T1000 (cell line): ENCODE measurements around the gene NMUR1.

ENCODE experiments used
- DNase-seq: peaks from one replicate; lab custom pipeline; 2025; ENCODE audit warnings: mixed read lengths; lab: John Stamatoyannopoulos, UW

Gene NMUR1

DNA sequence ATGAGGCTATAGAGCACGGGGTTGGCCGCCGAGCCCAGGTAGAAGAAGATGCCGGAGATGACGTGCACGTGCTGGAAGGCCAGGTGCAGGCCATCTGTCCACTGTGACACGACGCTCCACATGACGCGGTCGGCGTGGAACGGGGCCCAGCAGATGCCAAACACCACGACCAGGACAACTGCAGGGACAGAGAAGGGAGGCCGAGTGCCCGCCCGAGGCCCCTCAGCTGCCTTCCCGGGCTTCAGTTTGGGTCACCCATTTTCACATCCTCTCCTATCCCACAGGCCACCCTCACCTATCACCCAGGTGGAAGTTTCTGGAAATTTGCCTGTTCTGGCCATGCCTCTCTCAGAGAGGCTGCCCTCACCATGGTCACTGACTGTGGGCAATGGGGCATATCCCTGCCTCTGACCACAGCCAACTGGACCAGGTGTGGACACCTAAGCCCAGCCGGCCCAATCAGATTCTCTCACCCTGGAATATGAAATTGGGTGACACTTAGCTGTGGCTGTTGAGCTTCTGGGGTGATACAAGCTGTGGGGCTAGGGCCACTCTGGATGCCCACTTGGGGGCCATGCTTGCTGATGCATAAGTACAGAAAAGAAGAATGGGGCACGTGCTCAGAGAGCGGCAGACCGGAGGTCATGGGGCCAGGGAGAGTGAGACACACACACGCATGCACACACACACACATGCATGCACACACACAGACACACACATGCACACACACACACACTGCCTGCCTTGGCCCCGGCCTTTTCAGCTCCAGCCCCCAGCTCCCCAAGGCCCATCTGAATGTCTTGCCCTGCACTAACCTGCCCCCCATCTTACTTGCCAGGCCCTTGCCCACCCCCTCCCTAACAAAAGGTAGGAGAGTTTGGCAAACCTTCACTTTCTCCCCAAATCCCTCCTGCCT lies 4.7 kb downstream of the NMUR1 start:
- no peak for DNase-seq

DNA sequence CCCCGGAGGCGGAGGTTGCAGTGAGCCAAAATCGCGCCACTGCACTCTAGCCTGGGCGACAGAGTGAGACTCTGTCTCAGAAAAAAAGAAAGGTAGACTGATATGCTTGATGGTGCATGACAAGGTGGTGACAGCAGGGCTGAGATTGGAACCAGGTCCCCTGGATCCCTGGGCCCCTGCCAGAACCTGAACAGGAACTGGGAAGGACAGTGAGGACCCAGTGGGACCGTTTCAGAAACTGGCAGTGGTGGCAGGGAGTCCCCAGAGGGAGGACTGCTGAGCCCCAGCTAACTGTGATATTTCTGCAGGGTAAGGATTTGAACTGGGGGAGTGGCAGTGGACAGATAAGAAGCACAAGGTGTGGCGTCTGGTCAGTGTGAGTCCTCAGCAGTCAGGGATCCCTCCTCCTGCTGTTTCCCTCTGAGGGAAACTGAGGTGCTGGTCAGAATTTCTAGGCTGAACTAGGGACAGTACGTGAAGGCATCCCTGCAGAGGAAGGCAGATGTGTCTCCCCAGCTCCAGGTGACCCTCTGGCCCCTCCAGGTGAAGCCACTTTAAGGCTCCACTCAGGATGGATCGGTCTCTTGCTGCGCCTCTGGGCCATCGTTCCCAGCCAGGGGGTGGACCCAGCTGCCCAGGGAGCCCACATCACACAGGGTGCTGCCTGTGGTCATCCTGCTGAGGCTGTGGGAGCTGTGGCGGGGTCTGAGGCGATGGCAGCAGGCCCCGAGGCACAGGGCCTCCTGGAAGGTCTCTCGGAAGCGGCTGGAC lies 5.6 kb downstream of the NMUR1 start:
- no peak for DNase-seq

DNA sequence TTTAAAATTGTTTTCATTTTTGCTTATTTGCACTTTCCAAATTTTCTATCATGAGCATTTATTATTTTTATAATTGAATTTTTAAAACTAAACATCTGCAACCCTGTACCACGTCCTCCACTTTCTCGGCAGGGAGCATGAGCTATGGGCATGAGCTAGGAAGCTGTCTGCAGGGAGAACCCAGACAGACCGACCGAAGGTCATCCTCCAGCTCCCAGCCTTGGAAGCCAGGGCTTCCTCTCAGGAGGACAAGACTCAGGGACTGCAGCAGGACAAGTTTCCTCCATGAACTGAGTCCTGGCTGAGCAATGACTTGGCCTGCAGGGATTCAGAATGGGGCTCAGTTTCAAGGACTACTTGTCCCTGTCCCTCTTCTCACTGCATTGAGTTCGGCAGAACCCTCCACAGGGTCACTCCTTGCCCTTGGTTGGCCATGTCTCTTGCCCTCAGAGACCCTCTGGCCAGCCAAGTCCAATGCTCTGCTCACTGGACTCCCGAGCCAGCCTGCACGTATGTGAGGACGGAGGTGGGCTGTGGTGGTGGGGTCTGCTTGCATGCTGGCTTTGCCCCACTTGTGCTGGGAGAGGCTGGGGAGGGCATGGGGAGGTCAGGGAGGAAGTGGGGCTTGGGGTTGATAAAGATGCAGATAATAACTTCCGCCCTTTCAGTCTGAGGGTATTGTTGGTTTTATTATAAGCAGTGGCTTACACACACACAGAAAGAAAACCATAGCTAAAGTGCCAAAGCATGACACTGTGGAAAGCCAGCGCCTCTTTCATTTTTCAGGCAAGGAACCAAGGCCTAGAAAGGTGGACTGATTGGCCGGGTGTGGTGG lies 6.6 kb downstream of the NMUR1 start:
- DNase-seq: no peak

DNA sequence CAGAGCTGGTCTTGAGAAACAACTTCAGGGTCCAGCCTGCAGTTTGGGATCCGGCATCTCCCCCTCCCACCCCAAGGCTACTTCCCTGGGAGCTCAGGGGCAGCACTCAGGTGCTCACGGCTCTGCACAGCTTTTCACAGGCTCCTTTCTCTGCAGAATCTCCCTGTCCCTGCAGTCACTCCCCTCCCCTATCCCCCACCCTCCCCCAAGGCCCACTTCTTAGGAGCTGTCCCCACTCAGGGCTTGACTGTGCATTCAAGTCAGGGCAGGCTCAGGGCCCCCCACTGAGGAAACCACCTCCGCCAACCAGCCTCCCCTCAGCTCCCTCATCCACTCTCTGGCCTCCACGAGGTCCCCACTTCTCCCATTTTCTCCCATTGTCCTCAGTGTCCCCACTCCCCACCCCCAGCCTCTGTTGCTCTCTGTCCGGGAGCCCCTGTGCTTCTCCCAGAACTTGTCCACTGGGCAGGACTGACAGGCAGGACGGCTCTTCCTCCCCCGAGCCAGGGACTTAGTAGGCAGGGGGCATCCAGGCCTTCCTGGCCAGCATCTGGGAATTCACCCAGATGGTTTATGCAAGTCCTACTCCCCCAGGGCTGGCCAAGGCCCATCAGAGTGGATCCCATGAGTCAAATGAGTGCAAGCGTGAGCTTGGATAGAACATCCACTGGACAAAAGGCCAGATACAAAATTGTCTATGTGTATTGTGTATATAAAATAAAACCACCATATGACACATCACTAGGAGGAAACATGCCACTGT lies 7.6 kb downstream of the NMUR1 start:
- no peak for DNase-seq

DNA sequence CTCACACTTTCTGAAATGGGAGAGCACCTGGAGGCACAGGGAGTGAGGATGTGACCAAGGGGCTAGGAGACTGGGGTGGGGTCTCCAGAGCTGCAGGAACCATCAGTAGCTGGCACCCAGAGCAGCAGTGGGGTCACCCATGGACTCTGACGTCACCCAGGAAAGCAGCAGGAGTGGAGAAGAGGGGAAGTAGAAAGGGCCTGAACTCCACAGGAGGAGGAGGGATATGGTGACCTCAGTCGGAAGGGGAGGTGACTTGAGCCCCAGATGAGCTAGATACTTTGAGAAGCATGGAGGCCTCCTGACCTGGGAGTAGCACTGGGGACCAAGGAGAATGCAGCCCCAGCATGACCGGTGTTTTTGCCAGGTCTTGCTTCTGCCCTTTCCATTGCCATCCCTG lies 8.8 kb downstream of the NMUR1 start:
- DNase-seq: no peak

DNA sequence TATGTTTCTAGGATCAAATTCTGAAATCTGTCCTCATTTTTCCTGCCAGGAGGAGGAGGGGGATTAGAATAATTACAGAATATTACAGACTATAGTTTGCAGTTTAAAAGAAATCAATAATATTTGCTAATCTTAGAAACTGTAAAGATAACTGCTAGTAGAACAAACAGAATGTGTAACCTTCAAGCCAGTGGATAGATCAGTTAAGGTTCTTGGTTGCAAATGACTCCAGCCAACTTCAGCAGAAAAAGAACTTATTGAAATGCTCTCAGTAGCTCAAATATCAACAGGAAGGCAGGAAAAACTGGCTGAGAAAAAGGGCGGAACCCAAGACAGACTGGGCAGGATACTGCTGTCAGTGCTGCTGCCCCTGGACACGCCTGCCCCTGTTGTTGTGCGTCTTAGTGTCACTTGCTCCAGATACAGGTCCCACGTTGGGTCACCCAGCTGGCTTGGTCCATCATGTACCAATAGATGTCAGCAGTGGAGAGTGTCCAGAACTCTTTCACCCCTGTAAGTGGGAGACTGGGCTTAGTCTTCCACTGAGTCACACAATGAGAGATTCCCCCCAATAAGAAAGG lies 10.2 kb downstream of the NMUR1 start:
- DNase-seq: no peak

DNA sequence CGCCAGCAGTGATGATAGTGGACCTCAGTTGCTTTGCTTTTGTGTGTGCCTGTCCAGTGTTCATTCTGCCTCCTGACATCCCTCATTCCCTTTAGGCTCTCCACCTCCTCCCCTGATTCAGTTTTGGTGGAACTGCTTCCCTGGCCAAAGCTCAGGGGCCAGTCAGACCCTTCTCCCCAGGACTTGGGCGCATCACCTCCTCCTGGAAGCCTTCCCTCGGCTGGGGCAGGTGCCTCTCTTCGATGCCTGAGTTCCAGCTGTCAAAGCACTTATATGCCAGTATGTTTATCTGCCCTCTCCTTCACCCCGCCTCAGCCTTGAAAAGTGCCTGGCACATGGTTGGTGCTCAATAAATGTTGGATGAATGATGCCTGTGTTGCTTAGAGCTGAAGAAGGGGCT lies 11.5 kb downstream of the NMUR1 start:
- DNase-seq: no peak

DNA sequence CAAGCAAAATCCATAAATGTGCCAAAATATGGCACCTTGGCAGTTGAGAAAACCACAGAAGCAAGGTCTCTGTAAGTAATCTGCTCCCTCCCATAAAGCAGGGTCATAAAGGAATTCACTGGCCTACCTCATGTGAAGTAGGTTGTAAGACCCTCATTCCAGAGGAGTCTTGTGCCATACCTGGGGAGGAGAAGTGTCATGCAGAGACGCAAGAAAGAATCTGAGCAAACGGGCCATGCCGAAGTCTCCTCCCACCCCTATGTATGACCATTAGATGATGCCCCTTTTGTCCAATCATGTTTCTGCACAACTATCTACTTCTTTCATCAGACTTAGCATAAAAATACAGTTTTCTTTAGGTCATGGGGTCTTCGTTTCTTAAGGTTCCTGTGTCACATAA lies 14.6 kb downstream of the NMUR1 start:
- DNase-seq: no peak

DNA sequence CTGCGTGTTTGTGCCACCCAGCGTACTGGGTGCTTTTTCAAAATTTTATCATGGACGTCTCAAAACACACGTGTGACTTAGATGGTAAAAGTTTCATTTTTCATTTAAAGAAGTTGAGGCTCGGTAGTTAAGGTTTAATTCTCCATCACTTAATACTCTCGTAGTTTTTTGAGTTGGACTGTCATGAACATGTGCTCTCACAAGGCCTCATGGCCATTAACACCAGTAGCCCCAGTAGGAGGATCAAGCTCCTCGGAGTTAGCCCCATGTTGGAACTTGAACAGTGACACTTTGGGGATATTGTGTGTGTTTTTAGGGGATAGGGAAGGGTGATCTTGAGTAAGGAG lies 15.3 kb downstream of the NMUR1 start:
- DNase-seq: no peak

DNA sequence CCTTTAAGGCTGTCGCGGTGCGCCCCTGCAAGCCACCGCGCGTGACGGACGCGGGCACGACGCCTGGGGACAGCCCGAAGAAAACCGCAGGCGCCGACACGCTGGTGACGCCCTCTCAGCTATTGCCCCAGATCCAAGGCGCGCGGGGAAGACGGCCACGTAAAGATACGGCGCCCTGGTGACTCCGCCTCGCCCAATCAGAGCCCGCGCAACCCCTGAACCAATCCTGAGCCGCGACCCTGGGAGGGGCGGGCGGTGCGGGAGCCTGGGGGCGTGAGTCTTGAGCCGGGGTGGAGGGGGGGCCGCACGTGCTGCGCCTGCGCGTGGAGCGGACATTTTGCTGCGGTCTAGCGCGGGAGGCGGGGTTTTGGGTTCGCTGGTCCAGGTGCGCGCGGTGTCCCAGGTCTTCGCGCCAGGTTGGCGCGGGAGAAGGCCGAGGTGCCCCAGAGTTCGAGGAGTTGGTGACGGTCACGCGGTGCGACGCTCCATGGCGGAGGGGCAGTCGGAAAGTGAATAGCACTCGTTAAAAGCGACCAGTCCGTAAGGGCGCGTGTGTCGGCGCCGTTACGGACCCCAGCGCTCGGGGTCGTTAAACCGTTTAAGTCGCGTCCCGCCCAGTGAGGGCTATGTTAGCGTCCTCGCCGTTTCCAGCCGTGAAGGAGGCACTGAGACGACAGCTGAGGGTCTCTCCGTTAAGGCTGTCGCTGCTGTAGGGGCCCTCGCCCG lies 15.9 kb downstream of the NMUR1 start:
- peak; percentile 93 for DNase-seq

DNA sequence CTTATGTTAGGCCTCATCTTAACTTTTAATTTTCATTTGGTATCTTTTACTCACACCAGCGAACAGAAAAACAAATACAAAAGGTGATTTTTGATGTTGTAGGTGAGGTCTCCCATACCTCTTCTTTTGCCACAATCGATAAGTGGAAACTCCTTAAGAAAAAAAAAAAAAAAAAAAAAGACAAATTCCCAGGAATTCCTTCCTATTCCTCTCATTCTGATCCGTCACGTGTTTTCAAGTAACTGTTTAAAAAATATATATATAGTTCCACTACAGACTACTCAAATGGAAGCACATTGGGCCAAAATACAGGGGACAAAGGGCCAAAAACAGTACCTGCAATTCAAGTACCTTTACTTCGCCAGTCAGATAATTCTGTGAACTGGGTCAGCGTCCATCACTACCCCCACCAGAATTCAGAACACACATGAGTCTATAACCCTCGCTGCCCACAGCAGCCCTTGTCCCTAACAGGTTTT lies 16.5 kb downstream of the NMUR1 start:
- DNase-seq: no peak

DNA sequence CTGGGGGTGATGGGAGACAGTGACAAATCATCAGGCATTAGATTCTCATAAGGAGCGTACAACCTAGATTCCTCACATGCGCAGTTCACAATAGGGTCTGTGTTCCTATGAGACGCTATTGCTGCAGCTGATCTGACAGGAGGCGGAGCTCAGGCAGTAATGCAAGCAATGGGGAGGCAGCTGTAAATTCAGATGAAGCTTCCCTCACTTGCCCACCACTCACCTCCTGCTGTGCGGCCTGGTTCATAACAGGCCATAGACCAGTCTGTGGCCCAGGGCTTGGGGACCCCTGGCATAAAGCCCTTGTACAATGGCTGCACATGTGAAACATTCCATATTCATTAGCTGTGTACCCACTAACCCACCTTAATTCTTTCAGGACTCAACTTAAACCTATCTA lies 18.0 kb downstream of the NMUR1 start:
- no peak for DNase-seq

DNA sequence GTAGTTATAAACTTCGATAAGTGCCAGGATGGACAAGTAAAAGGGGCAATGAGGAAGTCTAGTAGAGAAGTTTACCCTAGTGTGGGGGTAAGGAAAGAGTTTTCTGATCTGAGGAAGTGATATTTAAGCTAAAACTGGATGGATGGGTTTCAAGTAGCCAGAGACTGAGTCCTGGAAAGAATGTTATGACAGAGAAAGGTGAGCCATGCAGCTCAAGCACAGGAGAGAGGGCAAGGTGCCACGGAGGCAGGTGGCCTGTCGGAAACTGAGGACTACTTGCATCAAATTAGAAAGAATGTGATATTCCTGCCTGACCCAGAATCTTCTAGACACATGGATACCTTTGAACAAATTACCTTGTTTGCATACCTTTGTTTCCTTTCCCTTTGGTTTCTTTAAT lies 26.5 kb downstream of the NMUR1 start:
- DNase-seq: no peak

DNA sequence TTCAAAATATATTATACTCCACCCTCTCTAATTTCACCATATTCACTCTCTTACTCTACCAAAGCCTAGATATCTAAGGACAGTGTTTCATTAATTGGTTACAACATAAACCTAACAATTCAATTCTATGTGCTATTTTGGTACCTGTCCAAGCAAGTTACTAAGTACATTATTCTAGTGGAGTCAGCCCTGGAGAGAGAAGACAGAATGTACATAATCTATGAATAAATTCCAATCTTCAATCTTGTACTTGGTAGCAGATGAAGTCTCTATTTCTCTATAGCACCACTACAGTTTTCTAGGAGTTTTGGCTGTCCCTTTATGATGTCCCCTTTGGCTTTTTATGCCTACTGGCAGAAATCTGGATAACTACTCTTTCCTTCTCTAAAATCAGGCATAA lies 27.6 kb downstream of the NMUR1 start:
- no peak for DNase-seq

DNA sequence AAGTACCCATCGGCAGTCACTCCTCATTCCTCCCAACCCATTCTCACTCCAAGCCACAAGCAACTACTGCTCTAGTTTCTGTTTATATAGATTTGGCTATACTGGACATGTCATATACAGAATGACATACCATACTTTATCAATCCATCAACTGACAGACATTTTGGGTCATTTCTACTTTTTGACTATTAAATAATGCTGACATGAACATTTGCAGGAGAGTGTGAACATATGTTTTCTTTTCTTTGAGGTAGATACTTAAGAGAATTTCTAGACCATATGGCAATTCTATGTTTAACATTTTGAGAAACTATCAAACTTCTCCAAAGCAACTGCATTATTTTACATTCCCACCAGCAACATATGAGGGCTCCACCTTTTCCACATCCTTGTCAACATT lies 32.6 kb downstream of the NMUR1 start:
- no peak for DNase-seq

DNA sequence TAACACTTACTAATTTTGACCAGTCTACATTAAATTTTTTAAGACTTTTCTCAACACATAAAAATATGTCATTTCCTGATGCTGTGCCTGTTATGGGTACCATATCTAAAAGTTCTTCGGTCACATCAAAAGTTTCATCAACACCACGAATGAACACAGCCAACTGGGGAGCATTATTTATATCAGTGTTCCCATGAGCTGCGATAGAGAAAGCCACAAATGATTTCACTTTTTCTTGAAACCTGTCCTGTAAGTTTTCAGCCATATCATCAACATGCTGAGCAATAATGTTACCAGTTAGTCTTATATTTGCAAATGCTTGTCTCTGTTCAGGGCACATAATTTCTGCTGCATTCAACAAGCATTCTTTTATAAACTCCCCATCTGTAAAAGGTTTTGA lies 35.6 kb downstream of the NMUR1 start:
- no peak for DNase-seq

DNA sequence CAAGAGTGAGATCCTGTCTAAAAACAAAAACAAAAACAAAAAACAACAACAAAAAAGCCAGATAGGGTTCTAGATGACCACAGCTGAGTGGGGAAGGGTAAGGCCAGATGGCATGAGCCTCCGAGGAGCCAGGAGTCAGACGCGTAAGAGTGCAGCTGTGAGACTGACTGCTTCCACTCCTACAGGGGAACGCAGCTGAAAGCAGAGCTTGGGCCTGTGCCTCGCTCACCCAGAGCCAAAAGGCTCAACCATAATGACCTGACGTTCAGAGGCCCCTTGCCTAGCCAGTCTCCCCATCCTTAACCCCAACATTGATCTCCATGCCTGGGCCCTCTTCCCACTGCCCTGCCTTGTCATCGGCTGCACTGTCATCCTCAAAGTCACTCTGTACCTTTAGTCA lies 39.4 kb downstream of the NMUR1 start:
- no peak for DNase-seq

DNA sequence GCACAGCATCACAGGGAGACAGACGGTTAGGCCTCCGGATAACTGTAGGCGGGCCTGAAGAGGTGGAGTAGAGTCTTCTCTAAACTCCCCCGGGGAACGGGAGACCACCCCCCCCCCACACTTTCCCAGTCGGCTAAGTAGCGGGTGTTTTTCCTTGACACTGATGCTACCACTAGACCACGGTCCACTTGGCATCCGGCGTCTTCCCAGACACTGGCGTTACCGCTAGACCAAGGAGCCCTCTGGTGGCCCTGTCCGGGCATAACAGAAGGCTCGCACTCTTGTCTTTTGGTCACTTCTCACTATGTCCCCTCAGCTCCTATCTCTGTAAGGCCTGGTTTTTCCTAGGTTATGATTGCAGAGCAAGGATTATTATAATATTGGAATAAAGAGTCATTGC lies 40.3 kb downstream of the NMUR1 start:
- no peak for DNase-seq

DNA sequence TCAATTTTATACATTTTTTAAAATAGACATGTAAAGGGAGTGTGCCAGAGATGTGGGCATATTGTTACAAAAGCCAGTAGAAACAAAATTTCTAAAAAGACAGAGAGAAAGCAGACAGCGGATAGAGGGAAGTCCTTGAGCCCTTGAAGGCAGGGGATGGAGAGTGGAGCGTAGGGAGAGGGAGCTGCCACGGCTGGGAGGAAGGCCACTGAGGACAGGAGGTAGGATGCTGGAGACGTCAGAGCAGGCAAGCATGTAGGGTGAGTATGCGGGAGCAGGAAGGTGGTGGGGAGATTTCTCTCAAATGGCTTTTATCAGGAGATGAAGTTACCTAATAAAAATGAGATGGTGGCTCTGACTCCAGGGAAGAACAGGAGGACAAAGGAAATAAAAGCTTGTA lies 41.9 kb downstream of the NMUR1 start:
- DNase-seq: no peak

DNA sequence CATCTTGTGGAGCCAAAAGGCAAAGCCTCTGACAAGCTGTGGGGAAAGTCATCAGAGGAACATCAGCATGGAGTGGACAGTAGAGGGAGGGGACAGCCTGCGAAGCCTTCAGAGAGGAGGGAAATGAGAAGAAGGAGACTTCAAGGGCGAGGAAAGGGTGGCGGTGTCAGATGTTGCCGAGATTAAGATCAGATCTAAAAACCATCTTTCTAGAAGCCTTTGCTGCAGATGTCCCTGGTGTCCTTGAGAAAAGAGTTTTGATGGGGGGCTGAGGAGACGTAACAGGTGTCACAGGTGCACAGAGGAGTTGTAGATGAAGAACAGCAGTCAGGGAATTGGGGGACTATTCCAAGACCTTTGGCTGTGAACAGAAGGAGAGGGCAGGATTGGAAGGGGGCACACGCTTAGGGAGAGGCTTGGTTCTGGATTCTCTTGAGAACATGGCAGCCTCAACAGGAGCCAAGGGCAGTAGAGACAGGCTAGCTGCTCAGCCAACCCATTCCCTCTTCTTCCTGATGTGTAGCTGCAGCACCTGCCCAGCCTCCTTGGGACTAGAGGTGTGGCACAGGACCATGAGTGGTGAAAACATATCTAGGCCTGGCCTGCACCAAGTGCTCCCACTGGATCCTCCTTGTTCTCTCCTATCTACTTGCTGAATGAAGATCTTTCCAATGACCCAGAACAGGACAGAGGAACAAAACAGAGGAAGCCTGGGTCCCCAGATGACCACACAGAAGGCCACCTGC lies 43.2 kb downstream of the NMUR1 start:
- no peak for DNase-seq
